ENCODE data around the gene GRPEL2.

DNA sequence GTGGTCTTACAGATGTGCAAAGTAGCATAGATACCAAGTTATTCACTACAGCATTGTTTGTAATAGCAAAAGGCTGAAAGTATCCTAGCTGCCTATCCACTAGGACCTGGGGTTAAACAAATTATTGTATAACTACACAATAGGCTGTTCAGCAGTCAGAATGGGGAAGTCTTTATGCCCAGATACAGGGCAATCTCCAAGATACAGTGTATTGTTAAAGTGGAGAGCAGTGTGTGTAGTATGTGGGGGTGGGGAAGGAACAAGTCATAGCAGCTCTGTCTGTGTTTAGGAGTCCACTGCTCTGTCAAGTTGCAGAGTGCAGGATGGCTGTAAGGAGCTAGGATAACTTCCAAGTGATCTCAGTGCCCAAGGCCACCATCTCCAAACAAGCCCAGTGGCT is 18.1 kb downstream of the GRPEL2 start:
- TF ChIP-seq, protein P1, sequence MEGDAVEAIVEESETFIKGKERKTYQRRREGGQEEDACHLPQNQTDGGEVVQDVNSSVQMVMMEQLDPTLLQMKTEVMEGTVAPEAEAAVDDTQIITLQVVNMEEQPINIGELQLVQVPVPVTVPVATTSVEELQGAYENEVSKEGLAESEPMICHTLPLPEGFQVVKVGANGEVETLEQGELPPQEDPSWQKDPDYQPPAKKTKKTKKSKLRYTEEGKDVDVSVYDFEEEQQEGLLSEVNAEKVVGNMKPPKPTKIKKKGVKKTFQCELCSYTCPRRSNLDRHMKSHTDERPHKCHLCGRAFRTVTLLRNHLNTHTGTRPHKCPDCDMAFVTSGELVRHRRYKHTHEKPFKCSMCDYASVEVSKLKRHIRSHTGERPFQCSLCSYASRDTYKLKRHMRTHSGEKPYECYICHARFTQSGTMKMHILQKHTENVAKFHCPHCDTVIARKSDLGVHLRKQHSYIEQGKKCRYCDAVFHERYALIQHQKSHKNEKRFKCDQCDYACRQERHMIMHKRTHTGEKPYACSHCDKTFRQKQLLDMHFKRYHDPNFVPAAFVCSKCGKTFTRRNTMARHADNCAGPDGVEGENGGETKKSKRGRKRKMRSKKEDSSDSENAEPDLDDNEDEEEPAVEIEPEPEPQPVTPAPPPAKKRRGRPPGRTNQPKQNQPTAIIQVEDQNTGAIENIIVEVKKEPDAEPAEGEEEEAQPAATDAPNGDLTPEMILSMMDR (IDR thresholded peaks at IDR 0.05) = no peak
- no peak for TF ChIP-seq POLR2A (IDR thresholded peaks at IDR 0.05)
